Right cardiac atrium (tissue), 5 donors: ENCODE measurements around the gene TSC22D4. TPM values are rescaled to one million over a fixed set of nuclear protein-coding genes. Genes with fewer than 3 reads are reported as not detected.
A peak's percentile ranks its signal among the peaks of the same experiment; 100 is the strongest.
"Not testable (repeated sequence)": the region's sequence is repeated elsewhere in the genome, so short reads cannot be mapped to it uniquely, and the experiment has no call there.

Source experiments
- ATAC-seq, 2 donors: fragments of 200-7000 bp; cut with Tn5 transposase; one replicate each; pipeline versions ENCODE4 v1.8.0 to v1.9.1; 2020; ENCODE audit warnings: moderate library complexity in 2 of 2, mild to moderate bottlenecking in 1 of 2
- DNase-seq, 3 donors: peaks; one replicate each; pipeline ENCODE4 v3.0.0-alpha.2; 2020
- H3K27ac ChIP-seq: one replicate; pipeline ENCODE4 v1.5.1; 2013; ENCODE audit warnings: mild to moderate bottlenecking, low read length, control low read depth, moderate library complexity
- H3K27me3 ChIP-seq: one replicate; pipeline ENCODE4 v1.6.1; 2013; ENCODE audit not compliant: control insufficient read depth, insufficient read depth
- H3K4me1 ChIP-seq: one replicate; pipeline ENCODE4 v1.6.1; 2013; ENCODE audit warnings: low read length; ENCODE audit not compliant: control insufficient read depth, insufficient read depth
- H3K4me3 ChIP-seq: one replicate; pipeline ENCODE4 v1.5.1; 2013; ENCODE audit warnings: low read length, control low read depth
- H3K9me3 ChIP-seq: one replicate; pipeline ENCODE4 v1.6.1; 2013; ENCODE audit warnings: low read length; ENCODE audit not compliant: control insufficient read depth
- WGBS: extraction: QIAGEN DNeasy Blood & Tissue Kit; methylation state at CpG from one replicate; pipeline ENCODE4 v1.1.7; 2013; 5-methylcytosine and 5-hydroxymethylcytosine counted together
- intact Hi-C, 4 donors: fragments of 100-400 bp; cut with DNase I; formaldehyde crosslinking; loops; one replicate each; pipeline versions ENCODE4 v1.11.0 to v1.14.0; 2022 to 2023
- long read RNA-seq, 4 donors: library from polyadenylated mRNA; unstranded; transcript quantifications; one replicate each; pipeline ENCODE4 v2.0.0, GENCODE V29; 2020 to 2021
- polyA plus RNA-seq: library from polyadenylated mRNA; stranded (reverse); fragments of 200-250 nt; gene quantifications from one replicate; pipeline ENCODE4 v1.2.3, GENCODE V29; 2013
- total RNA-seq, 4 donors: library from RNA; stranded (reverse); fragmentation: NEBNext Ultra II Directional; extraction: Animal tissue kit (Norgen Biotek cat#: 25700); gene quantifications; one replicate each; pipeline ENCODE4 v1.2.1, GENCODE V29; 2021
- donor health status: healthy with polysubstance abuse.
- donor health status: DM: no; HTN: yes; CAD: no.
- donor health status: DM: no; HTN: no; CAD: no.
- donor health status: DM: no; HTN: yes; CAD: no; lungs with severe emphysema.
- donor health status: DM: yes; HTN: yes; CAD: no.

Gene TSC22D4
- 10 to 100 TPM; 36.7 to 63.6 (median 48.6) TPM for total RNA-seq
- 61.2 TPM for polyA plus RNA-seq
- long read RNA-seq, donor 1, transcript TSC22D4-201 (5 exons, 2,383 nt), result major isoform, 9 of 46 reads
- long read RNA-seq, donor 1, partial matches to known transcripts, result 25 of 46 reads
- long read RNA-seq, donor 1, other reads (novel, unspliced or antisense), result 6 of 46 reads
- long read RNA-seq, donor 2, transcript TSC22D4-201 (5 exons, 2,383 nt), result major isoform, 13 of 31 reads
- long read RNA-seq, donor 2, transcript TSC22D4-203 (3 exons, 1,071 nt), result minor isoform, 5 of 31 reads
- long read RNA-seq, donor 2, partial matches to known transcripts, result 7 of 31 reads
- long read RNA-seq, donor 2, other reads (novel, unspliced or antisense), result 6 of 31 reads
- long read RNA-seq, donor 3, partial matches to known transcripts, result 5 of 12 reads
- long read RNA-seq, donor 3, other reads (novel, unspliced or antisense), result 2 of 12 reads
- long read RNA-seq, donor 4, transcript TSC22D4-201 (5 exons, 2,383 nt), result major isoform, 17 of 39 reads
- long read RNA-seq, donor 4, partial matches to known transcripts, result 18 of 39 reads
- long read RNA-seq, donor 4, other reads (novel, unspliced or antisense), result 4 of 39 reads

DNA sequence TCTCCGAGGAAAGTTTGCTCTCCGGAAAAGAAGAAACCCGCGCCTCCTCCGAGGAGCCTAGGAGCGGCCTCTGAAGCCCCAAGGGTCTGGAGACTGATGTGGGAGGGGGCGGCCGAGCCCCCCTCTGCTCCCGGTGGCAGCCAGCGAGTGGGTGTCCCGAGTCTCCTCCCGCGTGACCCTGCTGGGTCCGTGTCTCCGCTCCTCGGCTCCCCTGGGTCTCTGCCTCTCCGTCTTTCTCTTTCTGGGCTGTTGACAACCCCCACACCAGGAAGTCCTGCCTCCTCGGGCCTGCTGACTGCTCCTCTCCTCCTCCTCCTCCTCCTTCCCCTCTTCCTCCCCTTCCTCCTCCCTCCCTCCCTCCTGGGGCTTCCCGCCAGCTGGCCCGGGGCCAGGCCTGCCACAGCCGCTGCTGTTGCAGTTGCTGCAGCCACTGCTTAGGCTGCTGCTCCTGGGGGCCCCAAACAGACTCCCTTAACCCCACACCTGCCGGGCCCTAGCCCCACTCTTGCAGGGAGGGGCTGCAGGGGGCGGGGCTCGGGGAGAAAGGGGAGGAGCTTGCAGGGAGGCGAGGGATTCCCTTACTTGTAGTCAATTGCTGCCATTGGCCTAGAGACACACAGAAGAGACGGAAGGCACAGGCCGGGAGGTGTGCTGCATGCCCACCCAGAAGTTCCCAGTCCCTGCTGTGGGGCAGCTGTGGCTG is at the start of gene TSC22D4:
TSS of gene TSC22D4 (minus strand) at position 257 of the 703 bp plus-strand sequence. CDS start 1,176 bp downstream, outside the sequence.
- intact Hi-C loops, result loop anchor here in 2 of 4 donors (5.0 to 10.0 kb wide), 2 partner anchors 68 to 206 kb away; no protein-coding TSS in a partner anchor

DNA sequence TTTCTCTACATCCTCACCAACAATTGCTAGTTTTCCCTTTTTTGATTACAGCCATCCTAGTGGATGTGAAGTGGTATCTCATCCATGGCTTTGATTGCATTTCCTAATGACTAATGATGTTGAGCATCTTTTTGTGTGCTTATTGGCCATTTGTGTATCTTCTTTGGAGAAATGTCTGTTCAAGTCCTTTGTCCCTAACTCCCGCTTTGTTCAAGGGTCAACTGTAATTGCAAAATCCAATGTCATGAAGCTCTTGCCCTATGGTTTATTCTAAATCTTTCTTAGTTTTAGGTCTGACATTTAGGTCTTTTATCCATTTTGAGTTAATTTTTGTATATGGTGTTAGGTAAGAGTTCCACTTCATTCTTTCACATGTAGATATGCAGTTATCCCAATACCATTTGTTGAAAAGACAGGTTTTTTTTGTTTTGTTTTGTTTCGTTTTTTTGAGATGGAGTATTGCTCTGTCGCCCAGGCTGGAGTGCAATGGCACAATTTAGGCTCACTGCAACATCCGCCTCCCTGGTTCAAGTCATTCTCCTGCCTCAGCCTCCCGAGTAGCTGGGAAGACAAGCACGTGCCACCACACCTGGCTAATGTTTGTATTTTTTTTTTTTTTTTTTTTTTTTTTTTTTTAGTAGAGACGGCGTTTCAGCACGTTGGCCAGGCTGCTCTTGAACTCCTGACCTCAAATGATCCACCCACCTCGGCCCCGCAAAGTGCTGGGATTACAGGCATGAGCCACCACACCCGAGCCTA is 49.3 kb upstream of the TSC22D4 start:
- H3K27me3 ChIP-seq, H3K4me1 ChIP-seq, H3K27ac ChIP-seq, H3K9me3 ChIP-seq, intact Hi-C loops, H3K4me3 ChIP-seq, ATAC-seq, DNase-seq: not testable (repeated sequence)
- WGBS, result 85% methylated on average over 12 of the region's 12 CpGs

More for the DNA sequence above, at the start of gene TSC22D4:
- Histone ChIP-seq H3K4me1 (peaks cover 12% of the 10 kb centered on the region), H3K9me3 (no peaks in the 10 kb centered on the region), H3K27ac (peak within 1 kb of the TSS; percentile 69), H3K4me3 (peak within 1 kb of the TSS; percentile 85), H3K27me3 (no peaks in the 10 kb centered on the region)
- WGBS, result 1% methylated on average over 27 of the region's 27 CpGs
- ATAC-seq (peak; percentile 93 to 94), DNase-seq (peak; percentile 95 to 99 (median 97))

DNA sequence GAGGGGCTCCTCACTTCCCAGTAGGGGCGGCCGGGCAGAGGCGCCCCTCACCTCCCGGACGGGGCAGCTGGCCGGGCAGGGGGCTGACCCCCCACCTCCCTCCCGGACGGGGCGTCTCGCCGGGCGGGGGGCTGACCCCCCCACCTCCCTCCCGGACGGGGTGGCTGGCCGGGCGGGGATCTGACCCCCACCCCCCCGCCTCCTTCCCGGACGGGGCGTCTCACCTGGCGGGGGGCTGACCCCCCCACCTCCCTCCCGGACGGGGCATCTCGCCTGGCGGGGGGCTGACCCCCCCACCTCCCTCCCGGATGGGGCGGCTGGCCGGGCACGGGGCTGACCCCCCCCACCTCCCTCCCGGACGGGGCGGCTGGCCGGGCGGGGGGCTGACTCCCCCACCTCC is 44.2 kb upstream of the TSC22D4 start:
- H3K27me3 ChIP-seq, H3K27ac ChIP-seq, H3K4me1 ChIP-seq, ATAC-seq, H3K9me3 ChIP-seq, intact Hi-C loops, H3K4me3 ChIP-seq: not testable (repeated sequence)
- WGBS, result 94% methylated on average over 27 of the region's 34 CpGs
- DNase-seq, result peak in 1 of 3 donors; percentile 63

DNA sequence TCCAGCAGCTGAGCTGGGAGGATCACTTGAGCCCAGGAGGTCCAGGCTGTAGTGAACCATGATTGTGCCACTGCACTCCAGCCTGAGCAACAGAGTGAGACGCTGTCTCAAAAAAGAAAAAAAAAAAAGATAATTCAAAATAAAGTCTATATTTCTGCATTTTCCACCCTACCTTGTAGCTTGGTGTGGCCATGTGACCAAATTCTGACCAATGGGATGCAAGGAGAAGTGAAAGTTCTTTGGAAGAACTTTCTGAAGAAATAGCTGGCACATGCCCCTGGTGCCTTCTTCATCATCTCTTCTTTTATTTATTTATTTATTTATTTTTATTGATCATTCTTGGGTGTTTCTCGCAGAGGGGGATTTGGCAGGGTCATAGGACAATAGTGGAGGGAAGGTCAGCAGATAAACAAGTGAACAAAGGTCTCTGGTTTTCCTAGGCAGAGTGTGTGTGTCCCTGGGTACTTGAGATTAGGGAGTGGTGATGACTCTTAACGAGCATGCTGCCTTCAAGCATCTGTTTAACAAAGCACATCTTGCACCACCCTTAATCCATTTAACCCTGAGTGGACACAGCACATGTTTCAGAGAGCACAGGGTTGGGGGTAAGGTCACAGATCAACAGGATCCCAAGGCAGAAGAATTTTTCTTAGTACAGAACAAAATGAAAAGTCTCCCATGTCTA is 43.0 kb upstream of the TSC22D4 start:
- 79% methylated on average over 2 of the region's 3 CpGs for WGBS
- H3K4me1 ChIP-seq, H3K27ac ChIP-seq, H3K9me3 ChIP-seq, DNase-seq, H3K27me3 ChIP-seq, H3K4me3 ChIP-seq, intact Hi-C loops, ATAC-seq: not testable (repeated sequence)

DNA sequence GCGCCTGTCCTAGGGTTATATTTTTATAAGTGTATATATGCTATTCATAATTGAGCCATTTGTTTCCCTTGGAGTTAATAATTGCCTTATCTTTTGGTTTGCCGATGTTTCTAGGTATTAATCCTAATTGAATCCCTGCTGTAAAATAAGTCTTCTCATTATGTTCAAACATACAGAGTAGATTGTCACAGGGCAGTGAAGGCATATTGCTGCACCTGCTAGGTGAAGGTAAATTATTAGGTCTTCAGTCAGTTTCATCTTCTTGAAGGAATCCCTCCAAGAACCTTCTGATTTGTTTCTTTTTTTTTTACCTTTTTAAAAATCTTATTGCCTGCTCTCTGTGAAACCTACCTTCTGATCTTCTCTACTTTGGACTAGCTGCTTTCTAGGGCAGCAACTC is 42.1 kb upstream of the TSC22D4 start:
- no peak overlapping the region for H3K27ac ChIP-seq
- no peak overlapping the region for H3K4me3 ChIP-seq
- no peak for ATAC-seq
- intact Hi-C loops, result no loop called here
- H3K27me3 ChIP-seq, result no peaks in the 10 kb centered on the region
- H3K4me1 ChIP-seq, result no peaks in the 10 kb centered on the region
- H3K9me3 ChIP-seq, result no peaks in the 10 kb centered on the region
- 91% methylated on average over 2 of the region's 2 CpGs for WGBS
- no peak for DNase-seq

DNA sequence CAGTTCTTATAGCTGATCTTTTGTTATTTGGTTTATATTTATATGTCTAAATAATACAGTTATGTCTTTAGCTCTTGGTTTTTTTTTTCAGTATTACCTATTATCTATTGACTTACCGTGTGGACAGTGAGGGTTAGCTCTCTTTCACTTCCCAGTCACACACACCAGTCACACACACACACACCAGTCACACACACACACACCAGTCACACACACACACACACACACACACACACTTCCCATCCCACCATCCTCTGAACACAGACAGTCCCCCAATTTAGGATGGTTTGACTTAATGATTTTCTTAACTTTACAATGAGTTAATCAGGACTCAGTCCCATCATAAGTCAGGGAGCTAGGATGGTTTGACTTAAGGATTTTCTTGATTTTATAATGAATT is 41.1 kb upstream of the TSC22D4 start:
- Histone ChIP-seq H3K4me1 (no peaks in the 10 kb centered on the region), H3K27me3 (no peaks in the 10 kb centered on the region), H3K4me3 (no peak overlapping the region), H3K27ac (no peak overlapping the region), H3K9me3 (no peaks in the 10 kb centered on the region)
- WGBS, result 15% methylated on average over 1 of the region's 1 CpG
- ATAC-seq (no peak), DNase-seq (no peak)
- intact Hi-C loops, result no loop called here

DNA sequence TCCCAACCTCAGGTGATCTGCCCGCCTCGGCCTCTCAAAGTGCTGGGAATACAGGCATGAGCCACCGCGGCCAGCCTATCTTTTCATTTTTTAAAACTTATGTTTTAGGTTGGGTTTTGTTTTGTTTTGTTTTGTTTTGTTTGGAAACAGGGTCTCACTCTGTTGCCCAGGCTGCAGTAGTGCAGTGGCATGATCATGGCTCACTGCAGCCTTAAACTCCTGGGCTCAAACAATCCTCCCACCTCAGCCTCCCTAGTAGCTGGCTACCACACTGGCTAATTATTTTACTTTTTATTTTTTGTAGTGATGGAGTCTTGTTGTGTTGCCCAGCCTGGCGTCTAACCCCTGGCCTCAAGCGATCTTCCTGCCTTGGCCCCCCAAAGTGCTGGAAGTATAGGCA is 40.6 kb upstream of the TSC22D4 start:
- intact Hi-C loops, result no loop called here
- Histone ChIP-seq H3K9me3 (no peaks in the 10 kb centered on the region), H3K27ac (no peak overlapping the region), H3K4me1 (no peaks in the 10 kb centered on the region), H3K27me3 (no peaks in the 10 kb centered on the region), H3K4me3 (no peak overlapping the region)
- no peak for DNase-seq
- no peak for ATAC-seq
- 94% methylated on average over 6 of the region's 6 CpGs for WGBS

DNA sequence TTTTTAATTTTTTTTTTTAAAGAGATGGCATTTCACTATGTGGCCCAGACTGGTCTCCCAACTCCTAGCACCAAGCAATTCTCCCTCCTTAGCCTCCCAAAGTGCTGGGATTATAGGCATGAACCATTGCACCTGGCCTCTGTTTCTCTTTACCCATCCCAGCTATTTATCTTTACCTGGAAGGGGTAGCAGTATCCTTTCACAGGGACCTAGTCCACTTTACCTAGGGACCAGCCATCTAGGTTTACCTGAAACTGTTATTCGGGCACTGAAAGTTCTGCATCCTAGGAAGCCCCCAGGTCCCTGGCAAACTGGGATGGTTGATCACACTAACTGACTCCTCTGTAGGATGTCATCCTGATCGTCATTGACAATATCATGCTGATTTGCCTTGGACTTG is 38.3 kb upstream of the TSC22D4 start:
- no peaks in the 10 kb centered on the region for H3K27me3 ChIP-seq
- WGBS, result 72% methylated on average over 2 of the region's 2 CpGs
- DNase-seq (no peak), ATAC-seq (no peak)
- no peaks in the 10 kb centered on the region for H3K9me3 ChIP-seq
- intact Hi-C loops, result no loop called here
- H3K4me1 ChIP-seq, result no peaks in the 10 kb centered on the region
- no peak overlapping the region for H3K27ac ChIP-seq
- H3K4me3 ChIP-seq, result no peak overlapping the region

DNA sequence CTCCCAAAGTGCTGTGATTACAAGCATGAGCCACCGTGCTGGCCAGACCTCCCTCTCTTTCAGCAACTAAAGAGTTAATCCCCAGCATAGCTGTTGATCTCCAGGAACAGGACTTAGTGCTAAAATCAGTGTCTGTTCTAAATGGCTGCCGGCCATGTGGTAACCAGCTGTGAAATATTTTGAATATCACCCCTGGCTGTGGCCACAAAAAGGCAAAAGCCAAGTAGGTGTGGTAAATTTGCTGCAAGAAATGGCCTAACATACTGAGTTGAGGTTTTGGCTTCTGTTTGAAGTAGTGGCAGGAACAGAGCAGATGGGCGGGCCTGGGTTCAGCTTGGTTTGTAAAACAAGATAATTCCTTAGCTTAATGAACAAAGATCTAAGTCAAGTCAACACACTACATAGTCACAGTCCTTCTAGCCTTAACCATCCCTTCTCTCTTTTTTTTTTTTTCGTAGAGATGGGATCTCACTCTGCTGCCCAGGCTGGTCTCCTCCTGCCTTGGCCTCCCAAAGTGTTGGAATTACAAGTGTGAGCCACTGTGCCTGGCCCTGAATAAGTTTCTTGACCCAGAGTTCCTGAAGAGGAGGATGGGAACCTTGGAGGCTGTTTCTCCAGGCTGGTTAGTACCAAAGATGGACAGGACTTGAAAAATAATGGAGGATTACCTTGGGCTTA is 37.3 kb upstream of the TSC22D4 start:
- DNase-seq, result peak in 2 of 3 donors; percentile 36 to 75

DNA sequence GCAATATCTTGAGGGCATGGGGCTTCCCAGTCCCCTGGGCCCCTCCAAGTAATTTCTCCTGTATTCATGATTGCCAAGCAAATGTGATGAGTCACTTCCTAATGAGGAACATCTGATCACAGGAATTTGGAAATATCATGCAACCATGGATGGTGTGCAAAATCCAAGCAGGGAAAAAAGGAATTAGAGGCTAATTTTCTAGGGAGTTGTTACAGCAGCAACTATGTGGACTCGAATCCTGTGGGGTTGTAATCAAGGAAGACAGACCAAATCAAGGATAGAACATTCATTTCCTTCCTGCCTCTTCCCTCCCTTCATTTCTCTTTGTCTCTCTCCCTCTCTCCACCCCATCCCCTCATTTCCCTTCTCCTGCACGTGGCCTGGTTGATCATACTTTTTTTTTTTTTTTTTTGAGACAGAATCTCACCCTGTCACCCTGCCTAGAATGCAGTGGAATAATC is 36.1 kb upstream of the TSC22D4 start:
- 23% methylated on average over 2 of the region's 2 CpGs for WGBS
- no peak overlapping the region for H3K27ac ChIP-seq

More for the DNA sequence above, 37.3 kb upstream of the TSC22D4 start:
- H3K27me3 ChIP-seq, result no peaks in the 10 kb centered on the region
- WGBS, result 49% methylated on average over 4 of the region's 4 CpGs
- intact Hi-C loops, result no loop called here
- H3K27ac ChIP-seq, result no peak overlapping the region
- no peaks in the 10 kb centered on the region for H3K4me1 ChIP-seq
- peak; percentile 59 to 64 for ATAC-seq
- no peaks in the 10 kb centered on the region for H3K9me3 ChIP-seq
- H3K4me3 ChIP-seq, result no peak overlapping the region

More for the DNA sequence above, 36.1 kb upstream of the TSC22D4 start:
- Histone ChIP-seq H3K9me3 (no peaks in the 10 kb centered on the region), H3K27me3 (no peaks in the 10 kb centered on the region), H3K4me3 (no peak overlapping the region), H3K4me1 (no peaks in the 10 kb centered on the region)
- intact Hi-C loops, result no loop called here
- DNase-seq (no peak), ATAC-seq (peak in 1 of 2 donors; percentile 42)
